D721Med (cell line): ENCODE data around the gene TBC1D10B.
A peak's percentile ranks its signal among the peaks of the same experiment; 100 is the strongest.

Experiments used
- DNase-seq: peaks from one replicate; pipeline ENCODE4 v3.0.0; 2011; ENCODE audit warnings: low spot score; ENCODE audit not compliant: insufficient read length
- FAIRE-seq: peaks from 2 replicates; lab custom pipeline; 2011; peaks lifted over from hg19 to GRCh38; lab: Jason Lieb, UNC
- CTCF ChIP-seq: IDR thresholded peaks from 2 replicates; pipeline ENCODE4 v1.5.1; 2012; ENCODE audit warnings: mild to moderate bottlenecking, control low read depth; ENCODE audit not compliant: insufficient read depth; ENCODE audit errors: missing control alignments

Gene TBC1D10B

GRCh38 chr16:30355954-30356308 is 14.4 kb downstream of the TBC1D10B start:
- no peak for TF ChIP-seq CTCF
- no peak for FAIRE-seq
- DNase-seq = no peak

GRCh38 chr16:30355144-30355953 is 14.9 kb downstream of the TBC1D10B start, which contains the start of gene CD2BP2:
Gene CD2BP2 (minus strand): TSS chr16:30355308. CDS start chr16:30354681, 627 bp downstream.
- TF ChIP-seq CTCF = no peak
- FAIRE-seq (peak; percentile 25), DNase-seq (peak; percentile 66)

- FAIRE-seq (no peak), DNase-seq (no peak)
These were observed 15.7 kb downstream of the TBC1D10B start for GRCh38 chr16:30354423-30355143.

GRCh38 chr16:30353438-30354129 is 16.7 kb downstream of the TBC1D10B start:
- FAIRE-seq (no peak), DNase-seq (no peak)
- no peak for TF ChIP-seq CTCF

More at GRCh38 chr16:30354423-30355143, 15.7 kb downstream of the TBC1D10B start:
- TF ChIP-seq CTCF = no peak

GRCh38 chr16:30352488-30353401 is 17.5 kb downstream of the TBC1D10B start:
- FAIRE-seq (no peak), DNase-seq (no peak)
- no peak for TF ChIP-seq CTCF
